Measurements from ENCODE around the gene PRRX2. TPM values are rescaled to one million over a fixed set of nuclear protein-coding genes. Genes with fewer than 3 reads are reported as not detected.
A peak's percentile ranks its signal among the peaks of the same experiment; 100 is the strongest.

Gene PRRX2
- total and polyA plus RNA-seq, 12 donors = 0.15 to 14.2 (median 4.0) TPM

DNA sequence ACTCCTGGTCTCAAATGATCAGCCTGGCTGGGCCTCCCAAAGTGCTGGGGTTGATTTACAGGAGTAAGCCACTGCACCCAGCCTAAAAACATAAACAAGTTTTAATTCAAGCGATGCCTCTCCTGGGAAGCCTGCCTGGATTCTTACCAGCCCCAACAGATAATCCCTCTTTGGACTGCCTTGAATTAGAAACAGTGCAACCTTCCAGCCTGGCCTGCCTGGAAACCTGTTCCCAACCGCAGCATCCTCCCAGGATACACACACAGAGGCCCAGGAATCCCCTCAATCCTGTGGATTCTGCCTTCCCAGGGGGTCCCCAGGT is 68.1 kb downstream of the PRRX2 start:
- DNase-seq = no peak
- peaks cover 0 to 3% of the 10 kb centered on the region in 2 donors for H3K4me1 ChIP-seq (replicated peaks in 1 of 2)
- no peaks in the 10 kb centered on the region for H3K9me3 ChIP-seq (replicated peaks in 1 of 3)
- no peaks in the 10 kb centered on the region for H3K27me3 ChIP-seq
- no peak overlapping the region for H3K27ac ChIP-seq
- H3K4me3 ChIP-seq = no peak overlapping the region
- 82 to 100% (median 91%) methylated on average over 2 of the region's 2 CpGs for WGBS, 4 donors
- intact Hi-C loops (cut with DNase I) = loop anchor here in 1 of 2 donors (10.0 kb wide), 1 partner anchor 599 kb away; no protein-coding TSS in a partner anchor
- TF ChIP-seq POLR2A (IDR thresholded peaks at IDR 0.05) = no peak
- TF ChIP-seq, protein P1, sequence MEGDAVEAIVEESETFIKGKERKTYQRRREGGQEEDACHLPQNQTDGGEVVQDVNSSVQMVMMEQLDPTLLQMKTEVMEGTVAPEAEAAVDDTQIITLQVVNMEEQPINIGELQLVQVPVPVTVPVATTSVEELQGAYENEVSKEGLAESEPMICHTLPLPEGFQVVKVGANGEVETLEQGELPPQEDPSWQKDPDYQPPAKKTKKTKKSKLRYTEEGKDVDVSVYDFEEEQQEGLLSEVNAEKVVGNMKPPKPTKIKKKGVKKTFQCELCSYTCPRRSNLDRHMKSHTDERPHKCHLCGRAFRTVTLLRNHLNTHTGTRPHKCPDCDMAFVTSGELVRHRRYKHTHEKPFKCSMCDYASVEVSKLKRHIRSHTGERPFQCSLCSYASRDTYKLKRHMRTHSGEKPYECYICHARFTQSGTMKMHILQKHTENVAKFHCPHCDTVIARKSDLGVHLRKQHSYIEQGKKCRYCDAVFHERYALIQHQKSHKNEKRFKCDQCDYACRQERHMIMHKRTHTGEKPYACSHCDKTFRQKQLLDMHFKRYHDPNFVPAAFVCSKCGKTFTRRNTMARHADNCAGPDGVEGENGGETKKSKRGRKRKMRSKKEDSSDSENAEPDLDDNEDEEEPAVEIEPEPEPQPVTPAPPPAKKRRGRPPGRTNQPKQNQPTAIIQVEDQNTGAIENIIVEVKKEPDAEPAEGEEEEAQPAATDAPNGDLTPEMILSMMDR (IDR thresholded peaks at IDR 0.05) = no peak
- H3K36me3 ChIP-seq (replicated peaks in 1 of 2) = no peaks in the 10 kb centered on the region

DNA sequence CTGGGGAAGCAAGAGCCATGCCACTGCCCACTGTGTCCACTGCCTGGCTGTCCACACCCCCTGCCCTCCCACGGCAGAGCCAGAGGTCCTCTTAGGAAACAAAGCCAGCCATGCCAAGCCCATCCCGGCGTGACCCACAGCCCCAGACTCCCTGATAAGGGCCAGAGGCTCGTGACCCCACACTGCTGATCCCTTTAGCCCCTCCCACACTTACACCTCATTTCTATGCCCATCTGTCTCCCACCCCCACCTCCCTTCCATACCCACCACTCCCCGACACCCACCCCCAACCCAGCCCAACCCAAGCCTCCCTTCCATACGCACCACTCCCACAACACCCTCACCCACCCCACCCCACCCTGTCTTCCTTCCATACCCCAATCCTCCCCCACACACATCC is 70.1 kb downstream of the PRRX2 start:
- no peak overlapping the region for H3K4me3 ChIP-seq
- TF ChIP-seq, protein P1 (IDR thresholded peaks at IDR 0.05) = no peak
- no peak for TF ChIP-seq POLR2A (IDR thresholded peaks at IDR 0.05)
- no peak overlapping the region for H3K27ac ChIP-seq
- no peaks in the 10 kb centered on the region for H3K9me3 ChIP-seq (replicated peaks in 1 of 3)
- intact Hi-C loops (cut with DNase I) = loop anchor here in 1 of 2 donors (10.0 kb wide), 1 partner anchor 601 kb away; no protein-coding TSS in a partner anchor
- DNase-seq = no peak
- no peaks in the 10 kb centered on the region for H3K36me3 ChIP-seq (replicated peaks in 1 of 2)
- 63 to 76% (median 65%) methylated on average over 5 to 6 of the region's 6 CpGs for WGBS, 4 donors
- H3K4me1 ChIP-seq (replicated peaks in 1 of 2) = peaks cover 0 to 3% of the 10 kb centered on the region in 2 donors
- H3K27me3 ChIP-seq = no peaks in the 10 kb centered on the region

DNA sequence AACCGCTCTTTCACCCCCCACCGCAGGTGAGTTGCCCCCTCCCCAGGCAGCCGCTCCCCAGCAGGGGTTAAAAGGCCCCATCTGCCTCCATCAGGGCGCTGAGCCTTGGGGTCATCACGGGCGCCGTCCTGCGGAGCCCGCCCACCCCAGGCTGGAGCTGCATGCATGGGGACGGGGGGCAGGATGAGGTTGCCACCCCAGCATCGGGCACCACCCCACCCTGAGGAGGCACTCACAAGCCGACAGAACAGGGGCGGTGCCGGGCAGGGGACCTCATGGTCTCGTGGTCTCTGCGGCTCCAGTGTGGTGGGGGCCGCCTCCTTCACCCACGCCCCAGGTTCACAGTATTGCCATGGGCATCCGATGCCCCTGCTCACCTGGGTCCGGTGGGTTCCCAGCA is 70.9 kb downstream of the PRRX2 start:
- Histone ChIP-seq H3K4me1 (replicated peaks in 1 of 2) (peaks cover 0 to 3% of the 10 kb centered on the region in 2 donors), H3K27me3 (no peaks in the 10 kb centered on the region), H3K36me3 (replicated peaks in 1 of 2) (no peaks in the 10 kb centered on the region), H3K27ac (no peak overlapping the region), H3K4me3 (no peak overlapping the region), H3K9me3 (replicated peaks in 1 of 3) (no peaks in the 10 kb centered on the region)
- WGBS, 4 donors = 43 to 56% (median 50%) methylated on average over 13 to 20 of the region's 20 CpGs; no CpG with 5 or more reads in 1 of the 4 donors
- TF ChIP-seq, protein P1 (IDR thresholded peaks at IDR 0.05) = no peak
- TF ChIP-seq POLR2A (IDR thresholded peaks at IDR 0.05) = no peak
- intact Hi-C loops (cut with DNase I) = loop anchor here in 1 of 2 donors (2.0 to 10.0 kb wide), 2 partner anchors 48 to 602 kb away; no protein-coding TSS in a partner anchor
- DNase-seq = no peak

DNA sequence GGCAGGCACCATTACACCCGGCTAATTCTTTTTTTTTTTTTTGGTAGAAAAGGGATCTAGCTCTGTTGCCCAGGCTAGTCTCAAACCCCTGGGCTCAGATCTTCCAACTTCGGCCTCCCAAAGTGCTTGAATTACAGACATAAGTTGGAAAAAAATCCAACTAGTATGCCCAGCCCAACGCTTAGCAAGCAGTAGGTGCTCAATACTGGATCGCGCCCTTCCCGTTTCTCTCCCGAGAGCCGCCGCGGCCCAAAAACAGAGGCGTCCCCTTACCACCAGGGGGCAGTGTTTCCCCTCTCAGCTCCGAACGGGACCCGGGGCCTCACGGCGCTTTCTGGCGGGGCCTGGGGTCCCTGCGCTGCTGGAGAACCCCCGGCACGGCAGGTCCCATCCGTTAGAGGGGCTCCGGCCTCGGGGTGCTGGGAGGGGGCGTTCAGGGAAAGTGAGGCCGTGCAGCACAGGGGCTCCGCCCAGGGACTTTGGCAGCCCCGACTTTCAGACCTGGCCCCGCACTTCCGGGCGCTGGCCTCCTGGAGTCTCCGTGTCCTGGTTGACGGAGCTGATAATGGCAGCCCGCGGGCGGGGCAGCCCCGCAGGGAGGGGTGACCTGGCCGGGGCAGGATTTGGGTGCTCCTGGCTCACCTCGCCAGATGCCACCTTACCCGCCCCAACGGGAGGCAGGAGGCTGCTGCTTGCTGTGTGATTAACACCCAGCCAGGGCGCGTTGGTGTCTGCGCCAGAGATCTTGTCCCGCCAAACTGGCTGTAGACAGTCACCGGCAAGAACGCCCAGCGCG is 72.2 kb downstream of the PRRX2 start:
- Histone ChIP-seq H3K4me1 (replicated peaks in 1 of 2) (peaks cover 0 to 3% of the 10 kb centered on the region in 2 donors), H3K9me3 (replicated peaks in 1 of 3) (no peaks in the 10 kb centered on the region), H3K4me3 (peak overlapping the region in 3 of 4 donors; percentile 18 to 65 (median 33)), H3K27me3 (no peaks in the 10 kb centered on the region), H3K27ac (peak overlapping the region in 2 of 5 donors; percentile 41 to 67), H3K36me3 (replicated peaks in 1 of 2) (no peaks in the 10 kb centered on the region)
- WGBS, 4 donors = 4 to 31% (median 12%) methylated on average over 2 to 48 of the region's 48 CpGs
- intact Hi-C loops (cut with DNase I) = loop anchor here in 1 of 2 donors (2.0 to 10.0 kb wide), 2 partner anchors 47 to 603 kb away; no protein-coding TSS in a partner anchor
- peak; percentile 75 to 92 (median 86) for DNase-seq
- TF ChIP-seq POLR2A (IDR thresholded peaks at IDR 0.05) = peak in 1 of 2 donors; percentile 27
- TF ChIP-seq, protein P1 (IDR thresholded peaks at IDR 0.05) = peak; percentile 94 to 100 (median 98)
